ENCODE measurements around the gene TUBGCP4.

The TUBGCP4 gene

GRCh38 chr15:43404130-43404529 is 33.2 kb downstream of the TUBGCP4 start:
- DNase-seq (ENCODE audit: low spot score): no peak

- DNase-seq (ENCODE audit: low spot score): no peak
Measured at GRCh38 chr15:43406189-43406588, 35.3 kb downstream of the TUBGCP4 start.

GRCh38 chr15:43406808-43407207 is 35.9 kb downstream of the TUBGCP4 start:
- DNase-seq (ENCODE audit: low spot score): no peak

- DNase-seq (ENCODE audit: low spot score): no peak
Measured at GRCh38 chr15:43408789-43409188, 37.9 kb downstream of the TUBGCP4 start.

- no peak for DNase-seq (ENCODE audit: low spot score)
Measured at GRCh38 chr15:43410572-43411214, 39.8 kb downstream of the TUBGCP4 start.

- no peak for DNase-seq (ENCODE audit: low spot score)
Measured at GRCh38 chr15:43412096-43412495, 41.2 kb downstream of the TUBGCP4 start.

- DNase-seq (ENCODE audit: low spot score): no peak
Measured at GRCh38 chr15:43414196-43414595, 43.3 kb downstream of the TUBGCP4 start.

- no peak for DNase-seq (ENCODE audit: low spot score)
Measured at GRCh38 chr15:43420435-43420834, 49.5 kb downstream of the TUBGCP4 start.

- no peak for DNase-seq (ENCODE audit: low spot score)
Measured at GRCh38 chr15:43420876-43421275, 50.0 kb downstream of the TUBGCP4 start.

GRCh38 chr15:43423793-43424192 is 52.9 kb downstream of the TUBGCP4 start:
- DNase-seq (ENCODE audit: low spot score): no peak

- DNase-seq (ENCODE audit: low spot score): no peak
Measured at GRCh38 chr15:43429687-43430086, 58.8 kb downstream of the TUBGCP4 start.

GRCh38 chr15:43433165-43433564 is 62.3 kb downstream of the TUBGCP4 start:
- DNase-seq (ENCODE audit: low spot score): no peak

GRCh38 chr15:43433661-43434303 is 62.9 kb downstream of the TUBGCP4 start:
- DNase-seq (ENCODE audit: low spot score): no peak

- DNase-seq (ENCODE audit: low spot score): no peak
Measured at GRCh38 chr15:43434446-43434845, 63.5 kb downstream of the TUBGCP4 start.

- no peak for DNase-seq (ENCODE audit: low spot score)
Measured at GRCh38 chr15:43436395-43436794, 65.5 kb downstream of the TUBGCP4 start.

- no peak for DNase-seq (ENCODE audit: low spot score)
Measured at GRCh38 chr15:43439268-43439667, 68.4 kb downstream of the TUBGCP4 start.

GRCh38 chr15:43440721-43441281 is 69.9 kb downstream of the TUBGCP4 start:
- peak; percentile 44 for DNase-seq (ENCODE audit: low spot score)

GRCh38 chr15:43441316-43441715 is 70.4 kb downstream of the TUBGCP4 start:
- DNase-seq (ENCODE audit: low spot score): no peak

- no peak for DNase-seq (ENCODE audit: low spot score)
Measured at GRCh38 chr15:43446344-43446743, 75.4 kb downstream of the TUBGCP4 start.

- no peak for DNase-seq (ENCODE audit: low spot score)
Measured at GRCh38 chr15:43449981-43450380, 79.1 kb downstream of the TUBGCP4 start.

All from CD4-positive, alpha-beta T cell treated with Interleukin-2 at 100 ng/mL for 4 hours (primary cell).